Measurements from ENCODE around the gene HPGDS. TPM values are rescaled to one million over a fixed set of nuclear protein-coding genes. Genes with fewer than 3 reads are reported as not detected.

The HPGDS gene
- total and polyA plus RNA-seq, 2 donors from 2014 or later: 1.9 to 7.4 TPM

DNA sequence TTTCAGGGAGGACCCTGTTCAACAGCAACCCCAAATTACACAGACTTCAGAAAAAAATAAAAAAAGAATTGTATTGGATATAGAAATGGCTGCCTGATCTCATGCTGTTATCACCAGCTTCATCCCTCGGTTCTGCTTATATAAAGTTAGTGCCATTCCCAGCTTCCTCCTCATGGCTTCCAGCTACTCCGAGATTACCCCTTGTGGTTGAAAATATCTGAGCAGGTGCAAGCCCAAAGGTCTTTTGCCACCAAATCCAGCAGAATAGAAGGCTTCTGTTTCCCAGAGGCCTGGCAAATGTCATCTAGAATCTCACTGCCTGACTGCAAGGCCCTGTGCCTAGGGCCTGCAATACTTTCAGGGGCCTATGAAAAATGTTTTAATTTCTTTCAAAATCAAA lies 13.8 kb upstream of the HPGDS start:
- DNase-seq: no peak
- Histone ChIP-seq H3K36me3 (ENCODE audit: control insufficient read depth in 2 of 3, insufficient read depth in 3 of 3, low read length in 3 of 3) (no peaks in the 10 kb centered on the region), H3K9ac (ENCODE audit: low read length in 3 of 3) (no peak overlapping the region), H3K4me1 (ENCODE audit: control insufficient read depth in 2 of 3, insufficient read depth in 2 of 3, low read depth in 1 of 3, low read length in 3 of 3) (no peaks in the 10 kb centered on the region), H3K27ac (ENCODE audit: low read depth in 2 of 2, low read length in 2 of 2) (no peak overlapping the region), H3K9me3 (ENCODE audit: control insufficient read depth in 2 of 3, insufficient read depth in 1 of 3, low read length in 3 of 3) (no peaks in the 10 kb centered on the region), H3K27me3 (ENCODE audit: control insufficient read depth, insufficient read depth, low read length) (no peaks in the 10 kb centered on the region), H3K4me3 (ENCODE audit: low read length in 3 of 3) (no peak overlapping the region)
- TF ChIP-seq CTCF (IDR thresholded peaks at IDR 0.05; ENCODE audit: borderline replicate concordance, extremely low read depth, insufficient read depth): no peak
- no peak for FAIRE-seq
- intact Hi-C loops (cut with DNase I): no loop called here

DNA sequence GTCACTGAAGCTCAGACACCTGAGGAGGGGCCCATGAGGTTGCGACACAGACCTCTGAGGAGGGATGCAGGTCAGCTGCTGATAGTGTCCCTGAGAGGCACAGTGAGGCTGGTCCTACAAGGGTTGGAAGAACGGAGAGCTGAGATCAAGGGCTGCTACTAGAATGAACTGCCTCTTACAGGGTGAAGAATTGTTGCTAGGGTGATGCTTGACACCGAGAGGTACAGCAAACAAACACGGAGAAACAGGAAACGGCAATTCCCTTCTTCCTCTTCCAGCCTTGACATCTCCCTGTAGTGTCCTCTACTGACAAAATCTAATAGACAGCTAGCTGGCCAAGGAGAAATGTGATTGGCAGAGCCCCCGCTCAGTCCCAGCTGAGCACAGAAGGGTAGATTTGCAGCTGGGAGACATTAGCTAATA lies 11.8 kb upstream of the HPGDS start:
- intact Hi-C loops (cut with DNase I): no loop called here
- DNase-seq (no peak), FAIRE-seq (no peak)
- no peaks in the 10 kb centered on the region for H3K36me3 ChIP-seq (ENCODE audit: control insufficient read depth in 2 of 3, insufficient read depth in 3 of 3, low read length in 3 of 3)
- H3K4me1 ChIP-seq (ENCODE audit: control insufficient read depth in 2 of 3, insufficient read depth in 2 of 3, low read depth in 1 of 3, low read length in 3 of 3): no peaks in the 10 kb centered on the region
- H3K9ac ChIP-seq (ENCODE audit: low read length in 3 of 3): no peak overlapping the region
- H3K9me3 ChIP-seq (ENCODE audit: control insufficient read depth in 2 of 3, insufficient read depth in 1 of 3, low read length in 3 of 3): no peaks in the 10 kb centered on the region
- no peak overlapping the region for H3K27ac ChIP-seq (ENCODE audit: low read depth in 2 of 2, low read length in 2 of 2)
- no peak overlapping the region for H3K4me3 ChIP-seq (ENCODE audit: low read length in 3 of 3)
- TF ChIP-seq CTCF (IDR thresholded peaks at IDR 0.05; ENCODE audit: borderline replicate concordance, extremely low read depth, insufficient read depth): no peak
- H3K27me3 ChIP-seq (ENCODE audit: control insufficient read depth, insufficient read depth, low read length): no peaks in the 10 kb centered on the region

DNA sequence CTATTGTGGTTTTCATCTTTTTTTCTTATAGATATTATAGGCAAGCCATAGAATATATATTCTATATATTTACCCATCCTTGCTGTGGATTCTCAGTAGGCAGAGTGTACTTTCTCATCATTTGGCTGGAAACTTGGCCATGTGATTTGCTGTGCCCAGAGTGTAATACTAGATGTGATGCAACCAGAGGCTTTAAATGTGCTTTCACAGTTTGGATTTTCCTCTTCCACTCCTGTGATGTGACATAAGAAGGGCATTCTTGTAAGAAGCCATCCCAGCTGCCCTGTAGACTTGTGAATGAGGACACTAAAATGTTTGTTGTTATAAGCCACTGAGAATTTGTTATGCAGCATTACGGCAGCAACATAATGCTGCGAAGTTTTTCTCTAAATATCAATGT lies 10.4 kb upstream of the HPGDS start:
- no peak for TF ChIP-seq CTCF (IDR thresholded peaks at IDR 0.05; ENCODE audit: borderline replicate concordance, extremely low read depth, insufficient read depth)
- no peak overlapping the region for H3K9ac ChIP-seq (ENCODE audit: low read length in 3 of 3)
- H3K27me3 ChIP-seq (ENCODE audit: control insufficient read depth, insufficient read depth, low read length): no peaks in the 10 kb centered on the region
- H3K27ac ChIP-seq (ENCODE audit: low read depth in 2 of 2, low read length in 2 of 2): no peak overlapping the region
- no peak overlapping the region for H3K4me3 ChIP-seq (ENCODE audit: low read length in 3 of 3)
- FAIRE-seq: no peak
- H3K4me1 ChIP-seq (ENCODE audit: control insufficient read depth in 2 of 3, insufficient read depth in 2 of 3, low read depth in 1 of 3, low read length in 3 of 3): no peaks in the 10 kb centered on the region
- H3K36me3 ChIP-seq (ENCODE audit: control insufficient read depth in 2 of 3, insufficient read depth in 3 of 3, low read length in 3 of 3): no peaks in the 10 kb centered on the region
- H3K9me3 ChIP-seq (ENCODE audit: control insufficient read depth in 2 of 3, insufficient read depth in 1 of 3, low read length in 3 of 3): no peaks in the 10 kb centered on the region
- DNase-seq: no peak
- intact Hi-C loops (cut with DNase I): no loop called here

DNA sequence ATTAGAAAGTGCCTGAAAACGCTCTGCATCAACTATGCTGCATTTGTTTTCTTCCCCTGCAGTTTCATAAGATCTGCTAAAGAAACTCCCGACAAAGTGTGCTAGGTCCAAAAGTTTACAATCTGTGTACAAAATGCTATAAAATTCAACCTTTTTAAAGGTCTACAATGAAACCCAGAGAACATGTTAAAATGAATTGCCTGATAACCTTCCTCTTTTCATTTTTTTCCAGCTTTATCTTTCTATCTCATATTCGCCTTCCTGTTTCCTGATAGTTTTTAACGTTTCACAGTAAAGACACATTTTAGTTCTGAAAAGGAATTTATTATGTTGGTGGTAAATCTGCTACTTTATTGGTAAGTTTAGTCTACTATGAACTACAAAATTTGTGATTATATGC lies 9.5 kb upstream of the HPGDS start:
- no peak overlapping the region for H3K4me3 ChIP-seq (ENCODE audit: low read length in 3 of 3)
- no peak overlapping the region for H3K9ac ChIP-seq (ENCODE audit: low read length in 3 of 3)
- intact Hi-C loops (cut with DNase I): no loop called here
- H3K4me1 ChIP-seq (ENCODE audit: control insufficient read depth in 2 of 3, insufficient read depth in 2 of 3, low read depth in 1 of 3, low read length in 3 of 3): no peaks in the 10 kb centered on the region
- no peaks in the 10 kb centered on the region for H3K27me3 ChIP-seq (ENCODE audit: control insufficient read depth, insufficient read depth, low read length)
- TF ChIP-seq CTCF (IDR thresholded peaks at IDR 0.05; ENCODE audit: borderline replicate concordance, extremely low read depth, insufficient read depth): no peak
- DNase-seq (no peak), FAIRE-seq (no peak)
- H3K36me3 ChIP-seq (ENCODE audit: control insufficient read depth in 2 of 3, insufficient read depth in 3 of 3, low read length in 3 of 3): no peaks in the 10 kb centered on the region
- H3K27ac ChIP-seq (ENCODE audit: low read depth in 2 of 2, low read length in 2 of 2): no peak overlapping the region
- H3K9me3 ChIP-seq (ENCODE audit: control insufficient read depth in 2 of 3, insufficient read depth in 1 of 3, low read length in 3 of 3): no peaks in the 10 kb centered on the region
